Esophagus squamous epithelium (tissue), 4 donors: ENCODE data around the gene CPEB3.

Experiments used
- CTCF ChIP-seq, 6 experiments: fragments of 450-650 bp in 4 of 6; fragments of 200-600 bp in 2 of 6; sonication (generic) in 2 of 6; IDR thresholded peaks; one replicate each; pipeline ENCODE4 v1.5.1; 2016 to 2019; ENCODE audit warnings: antibody characterized with exemption in 6 of 6, mild to moderate bottlenecking in 4 of 6, moderate library complexity in 4 of 6
- POLR2A ChIP-seq, 4 donors: fragments of 450-650 bp; IDR thresholded peaks; one replicate each; pipeline ENCODE4 v1.6.1; 2017; ENCODE audit warnings: antibody characterized with exemption in 4 of 4, mild to moderate bottlenecking in 4 of 4, moderate library complexity in 3 of 4

GRCh38 chr10:92079003-92079402, 211.9 kb downstream of the CPEB3 start:
- TF ChIP-seq POLR2A (IDR thresholded peaks at IDR 0.05) (no peak), CTCF (IDR thresholded peaks at IDR 0.05) (no peak)
